ENCODE data around the gene TSPAN3.
A peak's percentile ranks its signal among the peaks of the same experiment; 100 is the strongest.

TSPAN3 gene

DNA sequence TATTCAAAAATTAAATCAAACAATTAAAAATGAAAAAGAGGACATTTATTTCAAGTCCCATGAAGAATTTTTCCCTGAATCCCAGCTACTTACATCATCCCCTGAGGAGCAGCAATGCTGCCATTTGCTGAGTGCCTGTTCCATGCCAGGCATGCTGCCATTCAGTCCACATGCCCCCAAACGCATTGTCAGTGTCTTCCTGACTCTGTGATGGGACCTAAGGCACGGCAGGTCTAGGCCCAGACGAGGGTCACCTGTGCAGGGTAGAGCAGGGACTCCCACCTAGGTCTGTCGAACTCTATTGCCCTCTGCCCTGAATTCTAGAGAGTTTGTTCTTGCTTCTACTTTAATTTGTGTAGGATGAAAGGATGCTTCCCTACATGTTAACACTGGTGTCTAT is 68.9 kb downstream of the TSPAN3 start:
- DNase-seq (ENCODE audit: low read depth in 1 of 2, low spot score in 1 of 2), result no peak

DNA sequence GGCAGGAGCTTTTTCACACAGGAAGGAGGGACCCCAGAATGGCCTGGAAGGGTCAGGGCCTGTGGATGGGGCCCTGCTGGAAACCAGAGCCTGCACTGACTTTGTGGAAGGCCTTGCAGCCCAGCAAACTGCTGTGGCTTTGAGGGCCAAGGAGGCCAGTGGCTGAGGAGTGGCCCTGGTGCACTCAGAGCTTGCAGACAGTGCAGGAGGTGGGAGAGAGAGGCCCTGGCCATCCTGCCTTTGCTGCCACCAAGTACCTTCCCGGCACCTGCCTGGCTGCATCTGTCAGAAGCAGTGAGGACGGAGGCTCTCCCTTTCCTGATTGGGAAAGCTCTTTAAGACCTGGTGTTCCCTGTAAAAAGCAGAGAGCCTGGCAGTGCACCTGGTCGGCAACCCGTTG is 69.6 kb downstream of the TSPAN3 start:
- TF ChIP-seq, protein P1, sequence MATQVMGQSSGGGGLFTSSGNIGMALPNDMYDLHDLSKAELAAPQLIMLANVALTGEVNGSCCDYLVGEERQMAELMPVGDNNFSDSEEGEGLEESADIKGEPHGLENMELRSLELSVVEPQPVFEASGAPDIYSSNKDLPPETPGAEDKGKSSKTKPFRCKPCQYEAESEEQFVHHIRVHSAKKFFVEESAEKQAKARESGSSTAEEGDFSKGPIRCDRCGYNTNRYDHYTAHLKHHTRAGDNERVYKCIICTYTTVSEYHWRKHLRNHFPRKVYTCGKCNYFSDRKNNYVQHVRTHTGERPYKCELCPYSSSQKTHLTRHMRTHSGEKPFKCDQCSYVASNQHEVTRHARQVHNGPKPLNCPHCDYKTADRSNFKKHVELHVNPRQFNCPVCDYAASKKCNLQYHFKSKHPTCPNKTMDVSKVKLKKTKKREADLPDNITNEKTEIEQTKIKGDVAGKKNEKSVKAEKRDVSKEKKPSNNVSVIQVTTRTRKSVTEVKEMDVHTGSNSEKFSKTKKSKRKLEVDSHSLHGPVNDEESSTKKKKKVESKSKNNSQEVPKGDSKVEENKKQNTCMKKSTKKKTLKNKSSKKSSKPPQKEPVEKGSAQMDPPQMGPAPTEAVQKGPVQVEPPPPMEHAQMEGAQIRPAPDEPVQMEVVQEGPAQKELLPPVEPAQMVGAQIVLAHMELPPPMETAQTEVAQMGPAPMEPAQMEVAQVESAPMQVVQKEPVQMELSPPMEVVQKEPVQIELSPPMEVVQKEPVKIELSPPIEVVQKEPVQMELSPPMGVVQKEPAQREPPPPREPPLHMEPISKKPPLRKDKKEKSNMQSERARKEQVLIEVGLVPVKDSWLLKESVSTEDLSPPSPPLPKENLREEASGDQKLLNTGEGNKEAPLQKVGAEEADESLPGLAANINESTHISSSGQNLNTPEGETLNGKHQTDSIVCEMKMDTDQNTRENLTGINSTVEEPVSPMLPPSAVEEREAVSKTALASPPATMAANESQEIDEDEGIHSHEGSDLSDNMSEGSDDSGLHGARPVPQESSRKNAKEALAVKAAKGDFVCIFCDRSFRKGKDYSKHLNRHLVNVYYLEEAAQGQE (IDR thresholded peaks at IDR 0.05; ENCODE audit: insufficient replicate concordance, low read depth), result no peak
- TF ChIP-seq, protein P2, sequence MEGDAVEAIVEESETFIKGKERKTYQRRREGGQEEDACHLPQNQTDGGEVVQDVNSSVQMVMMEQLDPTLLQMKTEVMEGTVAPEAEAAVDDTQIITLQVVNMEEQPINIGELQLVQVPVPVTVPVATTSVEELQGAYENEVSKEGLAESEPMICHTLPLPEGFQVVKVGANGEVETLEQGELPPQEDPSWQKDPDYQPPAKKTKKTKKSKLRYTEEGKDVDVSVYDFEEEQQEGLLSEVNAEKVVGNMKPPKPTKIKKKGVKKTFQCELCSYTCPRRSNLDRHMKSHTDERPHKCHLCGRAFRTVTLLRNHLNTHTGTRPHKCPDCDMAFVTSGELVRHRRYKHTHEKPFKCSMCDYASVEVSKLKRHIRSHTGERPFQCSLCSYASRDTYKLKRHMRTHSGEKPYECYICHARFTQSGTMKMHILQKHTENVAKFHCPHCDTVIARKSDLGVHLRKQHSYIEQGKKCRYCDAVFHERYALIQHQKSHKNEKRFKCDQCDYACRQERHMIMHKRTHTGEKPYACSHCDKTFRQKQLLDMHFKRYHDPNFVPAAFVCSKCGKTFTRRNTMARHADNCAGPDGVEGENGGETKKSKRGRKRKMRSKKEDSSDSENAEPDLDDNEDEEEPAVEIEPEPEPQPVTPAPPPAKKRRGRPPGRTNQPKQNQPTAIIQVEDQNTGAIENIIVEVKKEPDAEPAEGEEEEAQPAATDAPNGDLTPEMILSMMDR (IDR thresholded peaks at IDR 0.05; ENCODE audit: insufficient read depth, low read length), result no peak
- TF ChIP-seq POLR2AphosphoS5 (IDR thresholded peaks at IDR 0.05; ENCODE audit: low read depth) (no peak), GABPA (IDR thresholded peaks at IDR 0.05; ENCODE audit: low read depth) (no peak), SPI1 (IDR thresholded peaks at IDR 0.05; ENCODE audit: borderline replicate concordance, low read depth) (no peak)
- Histone ChIP-seq H3K27ac (replicated peaks) (peak overlapping the region; percentile 83), H3K4me3 (replicated peaks; ENCODE audit: insufficient read depth, low read length) (no peak overlapping the region), H3K27me3 (ENCODE audit: insufficient read depth, poor library complexity, severe bottlenecking) (no peaks in the 10 kb centered on the region)
- no peak for DNase-seq (ENCODE audit: low read depth in 1 of 2, low spot score in 1 of 2)

More for the DNA sequence above, 68.9 kb downstream of the TSPAN3 start:
- Histone ChIP-seq H3K27ac (replicated peaks) (peak overlapping the region; percentile 83), H3K4me3 (replicated peaks; ENCODE audit: insufficient read depth, low read length) (no peak overlapping the region), H3K27me3 (ENCODE audit: insufficient read depth, poor library complexity, severe bottlenecking) (no peaks in the 10 kb centered on the region)
- no peak for TF ChIP-seq GABPA (IDR thresholded peaks at IDR 0.05; ENCODE audit: low read depth)
- TF ChIP-seq, protein P2 (IDR thresholded peaks at IDR 0.05; ENCODE audit: insufficient read depth, low read length), result no peak
- no peak for TF ChIP-seq SPI1 (IDR thresholded peaks at IDR 0.05; ENCODE audit: borderline replicate concordance, low read depth)
- TF ChIP-seq, protein P1 (IDR thresholded peaks at IDR 0.05; ENCODE audit: insufficient replicate concordance, low read depth), result no peak
- TF ChIP-seq POLR2AphosphoS5 (IDR thresholded peaks at IDR 0.05; ENCODE audit: low read depth), result no peak

DNA sequence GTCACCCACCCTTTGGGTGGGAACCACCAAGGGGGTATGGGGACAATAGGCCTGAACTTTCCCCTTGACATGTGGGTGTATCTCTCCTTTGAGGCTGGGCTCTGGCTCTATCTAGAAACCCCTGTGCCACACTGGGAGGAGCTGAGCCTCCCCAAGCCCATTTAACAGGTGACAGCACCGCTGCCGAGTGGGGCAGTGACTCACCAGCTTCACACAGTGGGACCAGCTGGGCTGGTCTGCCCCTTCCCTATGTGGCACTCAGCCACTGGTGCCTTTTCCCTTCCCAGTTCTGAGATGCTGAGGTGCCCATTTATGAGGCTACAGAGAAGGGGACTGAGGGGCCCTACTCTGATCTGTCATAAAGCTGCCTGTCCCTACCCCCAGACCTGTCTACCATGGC is 70.9 kb downstream of the TSPAN3 start:
- no peak for DNase-seq (ENCODE audit: low read depth in 1 of 2, low spot score in 1 of 2)
- Histone ChIP-seq H3K27ac (replicated peaks) (no peak overlapping the region), H3K4me3 (replicated peaks; ENCODE audit: insufficient read depth, low read length) (no peak overlapping the region), H3K27me3 (ENCODE audit: insufficient read depth, poor library complexity, severe bottlenecking) (no peaks in the 10 kb centered on the region)
- TF ChIP-seq GABPA (IDR thresholded peaks at IDR 0.05; ENCODE audit: low read depth), result no peak
- TF ChIP-seq, protein P1 (IDR thresholded peaks at IDR 0.05; ENCODE audit: insufficient replicate concordance, low read depth), result no peak
- TF ChIP-seq, protein P2 (IDR thresholded peaks at IDR 0.05; ENCODE audit: insufficient read depth, low read length), result no peak
- no peak for TF ChIP-seq SPI1 (IDR thresholded peaks at IDR 0.05; ENCODE audit: borderline replicate concordance, low read depth)
- no peak for TF ChIP-seq POLR2AphosphoS5 (IDR thresholded peaks at IDR 0.05; ENCODE audit: low read depth)
